K562 (cell line): Measurements from ENCODE around the gene ATF4. TPM values are rescaled to one million over a fixed set of nuclear protein-coding genes. Genes with fewer than 3 reads are reported as not detected.

Experiments used
- CEBPG ChIP-seq, 3 experiments: fragments of 200-800 bp in 1 of 3; sonication (Bioruptor generic) in 1 of 3; sonication (generic) in 1 of 3; formaldehyde crosslinking in 1 of 3; IDR thresholded peaks in 2 of 3; conservative IDR thresholded peaks in 1 of 3; 2 replicates each; pipeline versions ENCODE4 v1.6.1 to v1.8.0; 2016 to 2022; ENCODE audit warnings: missing compliant biosample characterization in 2 of 3, missing genetic modification characterization in 2 of 3, mild to moderate bottlenecking in 1 of 3, missing genetic modification reagents in 1 of 3
- HNRNPUL1 ChIP-seq: fragments of 200-400 bp; formaldehyde crosslinking; IDR thresholded peaks from 2 replicates; pipeline ENCODE4 v1.6.1; 2017; ENCODE audit warnings: low read length
- KLF16 ChIP-seq: IDR thresholded peaks from 2 replicates; pipeline ENCODE4 v1.6.1; 2016; ENCODE audit warnings: antibody characterized with exemption
- MYBL2 ChIP-seq, 2 experiments: fragments of 450-650 bp in 1 of 2; sonication (generic) in 1 of 2; formaldehyde crosslinking in 1 of 2; IDR thresholded peaks; 2 replicates each; pipeline versions ENCODE4 v1.6.1 to v1.8.1; 2017 to 2022; ENCODE audit warnings: borderline replicate concordance in 1 of 2, inconsistent platforms in 1 of 2, low read depth in 1 of 2, mild to moderate bottlenecking in 1 of 2, missing genetic modification reagents in 1 of 2, moderate library complexity in 1 of 2
- NFE2 ChIP-seq: IDR thresholded peaks from 2 replicates; pipeline ENCODE4 v1.6.1; 2014; ENCODE audit warnings: antibody characterized with exemption, low read depth
- SP2 ChIP-seq: IDR thresholded peaks from 2 replicates; pipeline ENCODE4 v1.6.1; 2011; ENCODE audit warnings: mild to moderate bottlenecking, low read depth, low read length, moderate library complexity; ENCODE audit not compliant: poor library complexity, severe bottlenecking; ENCODE audit errors: extremely low read depth
- ZNF830 ChIP-seq: fragments of 250-450 bp; sonication (Bioruptor Pico); IDR thresholded peaks from 2 replicates; pipeline ENCODE4 v1.5.0; 2021; ENCODE audit warnings: mild to moderate bottlenecking
- polyA plus RNA-seq, 8 experiments: library from polyadenylated mRNA; depleted of rRNA in 4 of 8; stranded (reverse) in 5 of 8; unstranded in 3 of 8; fragments of >200 nt; fragmentation: Nextera tagmentation in 2 of 8; fragmentation: Illumina TruSeq in 1 of 8; extraction: Ambion mirVana in 2 of 8; extraction: Trizol in 1 of 8; gene quantifications; 2 replicates each; pipeline versions ENCODE4 v1.2.1 to v1.2.3, GENCODE V29; 2011 to 2014; ENCODE audit warnings: inconsistent platforms in 1 of 8, missing spikeins in 1 of 8
- total RNA-seq, 7 experiments: library from RNA; depleted of rRNA in 6 of 7; stranded (reverse); fragments of >200 nt in 6 of 7; fragmentation: Illumina TruSeq in 2 of 7; extraction: Trizol in 2 of 7; gene quantifications; 2 replicates each; pipeline versions ENCODE4 v1.2.1 to v1.2.3, GENCODE V29; 2011 to 2021; ENCODE audit warnings: low replicate concordance in 1 of 7
- TF ChIP-seq, protein P1 (sequence below): sonication (generic); formaldehyde crosslinking; IDR thresholded peaks from 2 replicates; pipeline ENCODE4 v1.8.1; 2022; ENCODE audit warnings: missing genetic modification reagents
- TF ChIP-seq, protein P2 (sequence below): fragments of 250-450 bp; sonication (Bioruptor Pico); IDR thresholded peaks from 2 replicates; pipeline ENCODE4 v1.4.0; 2020; ENCODE audit warnings: mild to moderate bottlenecking, moderate library complexity
- TF ChIP-seq, protein P3 (sequence below): fragments of 250-450 bp; sonication (Bioruptor Pico); IDR thresholded peaks from 2 replicates; pipeline ENCODE4 v1.5.0; 2021; ENCODE audit warnings: mild to moderate bottlenecking, borderline replicate concordance
- TF ChIP-seq, protein P4 (sequence below): fragments of 450-650 bp; formaldehyde crosslinking; IDR thresholded peaks from 2 replicates; pipeline ENCODE4 v1.4.0; 2022; ENCODE audit warnings: mild to moderate bottlenecking, moderate library complexity

Gene ATF4
- total and polyA plus RNA-seq, 9 of the 15 experiments (the other 6 are each of a cell fraction or from before 2014, with no cell fraction given) = 93.1 to 723 (median 355) TPM

DNA sequence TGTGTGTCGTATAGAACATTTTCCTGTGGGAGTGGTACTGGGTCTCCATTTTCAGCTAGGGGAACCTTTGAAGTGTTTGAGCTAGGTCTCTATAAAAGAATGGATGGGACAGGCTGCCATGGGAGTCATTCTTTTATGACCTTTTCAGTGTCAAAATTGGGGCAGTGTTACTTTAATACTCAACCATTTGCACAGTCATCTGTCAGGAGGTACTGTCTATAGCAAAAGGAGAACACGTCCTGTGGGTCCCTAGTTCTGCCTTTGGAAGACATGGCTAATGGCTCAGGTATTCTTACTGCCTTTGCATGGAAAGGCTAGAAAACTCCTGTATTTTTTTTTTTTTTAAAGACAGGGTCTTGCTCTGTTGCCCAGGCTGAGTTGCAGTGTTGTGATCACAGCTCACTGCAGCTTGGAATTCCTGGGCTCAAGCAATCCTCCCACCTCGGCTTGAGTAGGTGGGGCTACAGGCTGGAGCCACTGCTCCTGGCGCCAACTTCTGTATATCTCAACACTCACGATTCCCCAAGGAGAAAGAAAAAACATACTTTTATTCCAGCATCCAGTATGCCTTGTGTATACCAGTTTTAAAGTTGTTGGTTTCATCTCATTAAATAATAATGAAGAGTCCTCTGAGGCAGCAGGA lies 2.1 kb upstream of the ATF4 start (continued):
- TF ChIP-seq MYBL2 (IDR thresholded peaks at IDR 0.05; ENCODE audit: low read depth) (no peak), MYBL2 (CRISPR knock-in tag; IDR thresholded peaks at IDR 0.05; ENCODE audit: borderline replicate concordance) (no peak), CEBPG (CRISPR knock-in tag; IDR thresholded peaks at IDR 0.05) (0 out of 2 replicates have a peak, but pooled peaks have one; percentile 9), CEBPG (tag; conservative IDR thresholded peaks at IDR 0.05 in 1 of 2, IDR thresholded peaks at IDR 0.05 in 1 of 2) (no peak), HNRNPUL1 (no peak), NFE2 (peak; percentile 53; the same call in 1 of the 2 replicates), KLF16 (no peak), ZNF830 (CRISPR knock-in tag) (no peak), SP2 (no peak)
- TF ChIP-seq, protein P1, sequence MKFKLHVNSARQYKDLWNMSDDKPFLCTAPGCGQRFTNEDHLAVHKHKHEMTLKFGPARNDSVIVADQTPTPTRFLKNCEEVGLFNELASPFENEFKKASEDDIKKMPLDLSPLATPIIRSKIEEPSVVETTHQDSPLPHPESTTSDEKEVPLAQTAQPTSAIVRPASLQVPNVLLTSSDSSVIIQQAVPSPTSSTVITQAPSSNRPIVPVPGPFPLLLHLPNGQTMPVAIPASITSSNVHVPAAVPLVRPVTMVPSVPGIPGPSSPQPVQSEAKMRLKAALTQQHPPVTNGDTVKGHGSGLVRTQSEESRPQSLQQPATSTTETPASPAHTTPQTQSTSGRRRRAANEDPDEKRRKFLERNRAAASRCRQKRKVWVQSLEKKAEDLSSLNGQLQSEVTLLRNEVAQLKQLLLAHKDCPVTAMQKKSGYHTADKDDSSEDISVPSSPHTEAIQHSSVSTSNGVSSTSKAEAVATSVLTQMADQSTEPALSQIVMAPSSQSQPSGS (CRISPR knock-in tag) = no peak
- TF ChIP-seq, protein P2, sequence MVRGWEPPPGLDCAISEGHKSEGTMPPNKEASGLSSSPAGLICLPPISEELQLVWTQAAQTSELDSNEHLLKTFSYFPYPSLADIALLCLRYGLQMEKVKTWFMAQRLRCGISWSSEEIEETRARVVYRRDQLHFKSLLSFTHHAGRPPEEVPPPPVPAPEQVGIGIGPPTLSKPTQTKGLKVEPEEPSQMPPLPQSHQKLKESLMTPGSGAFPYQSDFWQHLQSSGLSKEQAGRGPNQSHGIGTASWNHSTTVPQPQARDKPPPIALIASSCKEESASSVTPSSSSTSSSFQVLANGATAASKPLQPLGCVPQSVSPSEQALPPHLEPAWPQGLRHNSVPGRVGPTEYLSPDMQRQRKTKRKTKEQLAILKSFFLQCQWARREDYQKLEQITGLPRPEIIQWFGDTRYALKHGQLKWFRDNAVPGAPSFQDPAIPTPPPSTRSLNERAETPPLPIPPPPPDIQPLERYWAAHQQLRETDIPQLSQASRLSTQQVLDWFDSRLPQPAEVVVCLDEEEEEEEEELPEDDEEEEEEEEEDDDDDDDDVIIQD (CRISPR knock-in tag) = no peak
- TF ChIP-seq, protein P3, sequence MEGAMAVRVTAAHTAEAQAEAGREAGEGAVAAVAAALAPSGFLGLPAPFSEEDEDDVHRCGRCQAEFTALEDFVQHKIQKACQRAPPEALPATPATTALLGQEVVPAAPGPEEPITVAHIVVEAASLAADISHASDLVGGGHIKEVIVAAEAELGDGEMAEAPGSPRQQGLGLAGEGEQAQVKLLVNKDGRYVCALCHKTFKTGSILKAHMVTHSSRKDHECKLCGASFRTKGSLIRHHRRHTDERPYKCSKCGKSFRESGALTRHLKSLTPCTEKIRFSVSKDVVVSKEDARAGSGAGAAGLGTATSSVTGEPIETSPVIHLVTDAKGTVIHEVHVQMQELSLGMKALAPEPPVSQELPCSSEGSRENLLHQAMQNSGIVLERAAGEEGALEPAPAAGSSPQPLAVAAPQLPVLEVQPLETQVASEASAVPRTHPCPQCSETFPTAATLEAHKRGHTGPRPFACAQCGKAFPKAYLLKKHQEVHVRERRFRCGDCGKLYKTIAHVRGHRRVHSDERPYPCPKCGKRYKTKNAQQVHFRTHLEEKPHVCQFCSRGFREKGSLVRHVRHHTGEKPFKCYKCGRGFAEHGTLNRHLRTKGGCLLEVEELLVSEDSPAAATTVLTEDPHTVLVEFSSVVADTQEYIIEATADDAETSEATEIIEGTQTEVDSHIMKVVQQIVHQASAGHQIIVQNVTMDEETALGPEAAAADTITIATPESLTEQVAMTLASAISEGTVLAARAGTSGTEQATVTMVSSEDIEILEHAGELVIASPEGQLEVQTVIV = no peak
- TF ChIP-seq, protein P4, sequence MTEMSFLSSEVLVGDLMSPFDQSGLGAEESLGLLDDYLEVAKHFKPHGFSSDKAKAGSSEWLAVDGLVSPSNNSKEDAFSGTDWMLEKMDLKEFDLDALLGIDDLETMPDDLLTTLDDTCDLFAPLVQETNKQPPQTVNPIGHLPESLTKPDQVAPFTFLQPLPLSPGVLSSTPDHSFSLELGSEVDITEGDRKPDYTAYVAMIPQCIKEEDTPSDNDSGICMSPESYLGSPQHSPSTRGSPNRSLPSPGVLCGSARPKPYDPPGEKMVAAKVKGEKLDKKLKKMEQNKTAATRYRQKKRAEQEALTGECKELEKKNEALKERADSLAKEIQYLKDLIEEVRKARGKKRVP (CRISPR knock-in tag) = no peak
